Fibroblast of skin of scalp (primary cell): ENCODE data around the gene TCF7L2.

Experiments
- DNase-seq: peaks from one replicate; pipeline ENCODE4 v3.0.0-alpha.2; 2013

The TCF7L2 gene

GRCh38 chr10:113025487-113025886 is 75.4 kb downstream of the TCF7L2 start:
- DNase-seq: no peak

GRCh38 chr10:113026679-113027078 is 76.6 kb downstream of the TCF7L2 start:
- peak; percentile 91 for DNase-seq

- no peak for DNase-seq
These were observed 77.2 kb downstream of the TCF7L2 start for GRCh38 chr10:113027230-113027573.

DNA sequence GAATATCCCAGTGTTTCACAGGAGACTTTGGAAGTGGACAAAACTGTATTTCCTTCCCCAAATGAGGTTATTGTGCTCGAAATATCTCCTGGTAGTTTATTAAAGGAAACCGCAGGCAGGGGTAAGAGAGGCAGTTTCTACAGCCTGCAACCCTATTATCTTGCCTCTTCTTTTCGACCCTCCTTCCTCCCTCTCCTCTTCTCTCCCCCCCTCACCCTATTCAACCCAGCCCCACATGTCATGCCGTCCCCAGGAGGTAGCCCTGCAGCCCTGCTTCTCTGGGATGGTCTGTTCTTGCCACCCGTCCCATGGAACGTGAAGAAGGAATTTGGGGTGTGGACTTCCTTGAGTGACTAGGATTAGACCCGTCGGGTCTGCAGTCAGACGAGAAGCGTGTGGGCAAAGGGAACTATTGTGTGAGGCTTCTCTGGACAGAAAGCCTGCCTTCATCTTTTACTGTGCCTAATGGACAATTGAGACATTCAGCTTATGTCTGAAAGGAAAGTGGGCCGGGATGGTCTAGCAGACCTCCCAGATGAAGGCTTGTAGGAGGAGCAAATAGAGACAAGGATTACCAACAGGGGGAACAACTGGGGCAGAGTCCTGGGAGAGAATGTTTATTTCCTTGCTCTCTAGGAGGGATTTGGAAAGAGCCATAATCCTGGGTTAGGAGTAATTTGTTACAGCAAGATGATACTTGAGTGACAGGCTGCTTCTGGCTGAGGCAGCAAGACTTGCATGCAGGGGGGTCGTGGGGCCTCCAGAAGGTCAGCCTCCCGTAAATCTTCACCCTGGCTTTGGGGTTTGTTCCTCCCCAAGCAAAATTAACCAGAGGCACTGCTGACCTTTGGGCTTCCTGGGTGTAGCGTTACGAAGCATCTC is 77.8 kb downstream of the TCF7L2 start:
- peak; percentile 70 for DNase-seq

DNA sequence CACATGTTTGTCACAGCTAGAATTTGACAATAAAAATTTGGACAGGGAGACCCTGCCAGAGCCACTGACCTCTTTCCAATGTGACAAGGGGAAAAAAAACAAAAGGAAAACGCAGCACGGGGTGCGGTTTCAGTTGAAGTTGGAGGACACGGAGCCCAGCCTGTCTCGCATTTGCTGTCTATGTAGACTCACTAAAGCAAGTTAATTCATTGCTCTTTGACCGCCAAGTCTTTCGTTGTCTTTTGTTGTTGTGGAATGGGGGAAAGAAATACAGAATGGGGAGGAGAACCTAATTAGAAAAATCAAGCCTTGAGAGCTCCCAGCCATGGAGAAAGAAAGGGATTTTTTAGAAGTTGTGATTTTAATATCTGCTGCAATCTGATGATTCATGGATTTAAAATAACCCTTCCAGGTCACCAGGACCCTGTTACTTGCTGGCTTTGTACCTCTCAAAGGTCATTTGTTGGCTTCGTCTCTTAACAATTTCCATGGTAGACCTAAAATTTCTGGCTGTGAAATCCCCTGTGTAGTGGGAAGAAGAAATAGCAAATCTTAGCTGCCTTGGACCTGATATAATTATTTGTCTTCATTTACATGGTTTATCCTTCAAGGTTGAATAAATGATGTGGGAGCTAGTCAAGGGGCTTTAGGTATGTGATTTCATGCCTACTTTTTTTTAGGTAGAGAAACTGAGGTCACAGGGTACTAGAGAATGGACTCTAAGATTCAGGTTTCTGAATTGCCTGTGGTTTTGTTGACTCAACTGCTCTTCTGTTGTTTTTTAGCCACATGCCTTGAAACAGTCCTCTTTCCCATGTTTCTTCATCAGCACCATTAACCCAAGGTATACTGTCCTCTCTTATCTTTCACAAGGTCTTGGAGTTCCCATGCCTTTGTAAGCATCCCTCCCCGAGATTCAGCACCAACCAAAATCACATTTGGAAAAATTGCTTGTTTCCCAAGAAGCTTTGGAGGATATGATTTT is 78.7 kb downstream of the TCF7L2 start:
- DNase-seq: no peak

- DNase-seq: peak; percentile 50
These were observed 80.4 kb downstream of the TCF7L2 start for GRCh38 chr10:113030453-113030852.

DNA sequence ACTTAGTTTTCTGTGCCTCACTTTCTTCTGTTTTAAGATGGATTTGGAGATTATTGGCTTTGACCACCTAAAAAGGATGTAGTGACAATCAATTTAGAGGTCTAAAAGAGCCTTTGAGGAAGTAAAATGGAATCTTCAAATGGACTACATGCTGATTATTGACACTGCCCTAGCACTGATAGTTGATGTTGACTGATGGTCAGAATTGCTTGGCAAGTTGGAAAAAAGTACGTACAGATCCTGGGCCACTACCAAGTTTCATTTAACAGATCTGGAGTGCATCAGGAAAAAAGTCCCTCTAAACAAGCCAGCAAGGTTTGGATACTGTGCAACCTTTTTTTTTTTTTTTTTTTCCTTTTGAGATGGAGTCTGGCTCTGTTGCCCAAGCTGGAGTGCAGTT is 81.1 kb downstream of the TCF7L2 start:
- no peak for DNase-seq

- DNase-seq: no peak
These were observed 83.9 kb downstream of the TCF7L2 start for GRCh38 chr10:113033991-113034390.

- no peak for DNase-seq
These were observed 85.8 kb downstream of the TCF7L2 start for GRCh38 chr10:113035732-113036312.

- DNase-seq: no peak
These were observed 86.6 kb downstream of the TCF7L2 start for GRCh38 chr10:113036619-113037018.

DNA sequence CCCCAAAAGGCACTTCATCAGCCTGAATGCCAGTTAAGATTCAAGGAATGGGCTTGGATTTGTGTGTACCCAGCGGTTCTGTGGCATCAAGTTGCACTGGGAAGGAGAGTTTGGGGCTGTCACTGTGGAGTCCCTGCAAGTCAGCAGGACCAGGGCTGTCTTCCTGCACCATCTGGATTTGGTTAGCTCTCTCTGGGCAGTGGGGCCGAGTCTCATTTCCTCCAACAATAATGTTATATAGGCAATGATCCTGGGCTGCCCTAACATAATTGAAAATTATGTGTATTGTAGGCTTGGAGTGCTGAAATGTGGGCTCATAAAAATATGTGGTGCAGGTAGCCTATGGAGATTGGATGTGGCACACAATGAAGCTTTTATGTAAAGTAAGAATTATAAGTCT is 87.2 kb downstream of the TCF7L2 start:
- peak; percentile 68 for DNase-seq

- DNase-seq: no peak
These were observed 88.1 kb downstream of the TCF7L2 start for GRCh38 chr10:113038183-113038582.

DNA sequence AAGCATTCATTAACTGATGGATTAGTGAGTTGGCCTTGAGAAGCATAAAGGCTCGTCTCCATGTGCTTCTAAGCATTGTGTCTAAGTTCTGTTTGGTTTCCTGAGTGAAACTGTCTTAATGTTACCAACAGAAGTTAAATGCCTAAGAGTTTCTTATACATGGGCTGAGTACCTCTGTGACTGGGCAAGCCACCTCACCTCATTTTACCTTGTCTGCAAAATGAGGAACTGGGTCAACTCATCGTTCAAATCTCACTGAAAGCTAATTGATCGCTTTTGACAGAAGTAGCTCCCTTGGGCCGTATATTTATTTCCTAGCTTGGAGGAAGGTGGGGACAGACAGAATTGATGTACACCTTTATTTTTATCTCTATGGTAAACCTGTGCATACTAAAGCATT is 88.9 kb downstream of the TCF7L2 start:
- DNase-seq: no peak

GRCh38 chr10:113041324-113041723 is 91.3 kb downstream of the TCF7L2 start:
- no peak for DNase-seq

- no peak for DNase-seq
These were observed 92.0 kb downstream of the TCF7L2 start for GRCh38 chr10:113041841-113042750.

- DNase-seq: no peak
These were observed 92.8 kb downstream of the TCF7L2 start for GRCh38 chr10:113042868-113043267.

GRCh38 chr10:113044016-113044755 is 94.1 kb downstream of the TCF7L2 start:
- no peak for DNase-seq

DNA sequence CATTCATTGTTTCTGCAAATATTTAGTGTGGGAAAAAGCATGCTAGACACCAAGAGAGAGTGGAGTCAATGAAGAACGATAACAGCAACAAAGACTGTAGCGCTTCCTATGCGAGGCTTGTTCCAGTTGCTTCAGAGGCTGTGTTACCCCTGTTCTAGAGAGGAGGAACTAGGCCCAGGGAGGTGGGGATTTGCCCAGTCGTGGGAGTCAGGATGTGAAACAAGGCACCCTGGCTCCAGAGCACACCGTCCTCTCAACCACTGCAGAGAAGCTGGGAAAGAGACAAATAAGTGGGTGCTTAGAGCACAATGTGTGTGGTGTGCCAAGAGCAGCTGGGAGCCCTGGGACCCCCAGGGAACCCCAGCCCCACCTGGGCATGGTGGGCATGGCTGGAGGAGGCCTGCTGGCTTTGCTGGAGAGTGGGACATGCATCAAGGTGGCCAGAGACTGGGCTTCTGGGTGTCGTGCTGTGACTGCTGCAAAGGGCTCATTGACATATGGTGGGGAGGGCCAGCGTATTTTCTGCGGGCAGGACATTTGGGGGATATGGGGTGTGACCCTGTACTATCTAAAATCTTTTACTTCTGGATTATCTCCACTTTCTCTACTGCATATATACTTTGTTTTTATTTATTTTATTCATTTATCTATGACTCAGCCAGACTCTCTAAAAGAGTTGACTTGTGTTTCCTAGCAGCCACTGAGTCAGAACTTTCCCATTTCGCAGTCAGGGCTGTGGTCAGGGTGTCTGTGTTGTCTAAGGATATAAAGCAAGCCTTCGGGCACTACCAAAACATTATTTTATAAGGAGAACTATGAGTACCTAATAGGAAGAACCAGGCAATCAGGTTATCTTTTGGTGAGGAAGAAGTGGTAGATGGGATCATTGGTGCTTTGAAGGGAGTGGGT is 95.4 kb downstream of the TCF7L2 start:
- DNase-seq: peak; percentile 89

DNA sequence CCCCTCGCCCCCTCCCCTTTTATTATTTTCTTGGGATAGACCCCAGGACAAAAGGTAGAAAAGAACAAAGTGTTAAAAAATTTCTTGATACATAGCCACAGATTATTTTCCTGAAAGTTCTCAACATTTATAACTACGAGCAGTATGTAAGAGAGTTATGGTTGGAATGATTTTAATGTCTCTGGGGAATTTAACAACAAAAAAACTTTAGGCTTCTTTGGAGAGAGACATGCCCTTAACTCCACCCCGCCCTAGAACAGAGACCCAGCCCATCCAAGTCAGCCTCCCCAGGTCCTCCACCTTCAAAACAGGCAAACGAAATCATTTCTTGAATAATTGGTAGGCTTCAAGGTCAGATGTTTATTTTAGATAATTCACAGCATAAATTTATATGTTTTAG is 97.1 kb downstream of the TCF7L2 start:
- DNase-seq: peak; percentile 79

GRCh38 chr10:113047605-113047962 is 97.5 kb downstream of the TCF7L2 start:
- no peak for DNase-seq
